Esophagus squamous epithelium (tissue), 5 donors: ENCODE measurements around the gene CENPN. TPM values are rescaled to one million over a fixed set of nuclear protein-coding genes. Genes with fewer than 3 reads are reported as not detected.

ENCODE experiments used
- DNase-seq: peaks from one replicate; lab custom pipeline; 2025; lab: John Stamatoyannopoulos, UW
- H3K27ac ChIP-seq, 4 donors: fragments of 200-600 bp; sonication (generic); one replicate each; pipeline ENCODE4 v1.5.1; 2016 to 2019; ENCODE audit warnings: mild to moderate bottlenecking in 1 of 4
- H3K27me3 ChIP-seq, 4 donors: fragments of 200-600 bp; sonication (generic); 1 replicate in 3 of 4; 2 replicates in 1 of 4; pipeline versions ENCODE4 v1.5.1 to v1.6.0; 2017 to 2021; ENCODE audit warnings: antibody characterized with exemption in 1 of 4
- H3K36me3 ChIP-seq, 3 donors: fragments of 200-600 bp; sonication (generic); one replicate each; pipeline ENCODE4 v1.5.1; 2016 to 2019
- H3K4me1 ChIP-seq, 3 donors: fragments of 200-600 bp; sonication (generic); one replicate each; pipeline ENCODE4 v1.5.1; 2017 to 2019
- H3K4me3 ChIP-seq, 4 donors: fragments of 200-600 bp; sonication (generic); 1 replicate in 3 of 4; 2 replicates in 1 of 4; pipeline ENCODE4 v1.5.1; 2016 to 2019; ENCODE audit warnings: mild to moderate bottlenecking in 2 of 4, moderate library complexity in 1 of 4
- H3K9me3 ChIP-seq, 3 donors: fragments of 200-600 bp; sonication (generic); one replicate each; pipeline ENCODE4 v1.5.1; 2016 to 2019
- CTCF ChIP-seq, 6 experiments: fragments of 450-650 bp in 4 of 6; fragments of 200-600 bp in 2 of 6; sonication (generic) in 2 of 6; IDR thresholded peaks; one replicate each; pipeline ENCODE4 v1.5.1; 2016 to 2019; ENCODE audit warnings: antibody characterized with exemption in 6 of 6, mild to moderate bottlenecking in 4 of 6, moderate library complexity in 4 of 6
- POLR2A ChIP-seq, 4 donors: fragments of 450-650 bp; IDR thresholded peaks; one replicate each; pipeline ENCODE4 v1.6.1; 2017; ENCODE audit warnings: antibody characterized with exemption in 4 of 4, mild to moderate bottlenecking in 4 of 4, moderate library complexity in 3 of 4
- WGBS, 2 donors: methylation state at CpG; one replicate each; pipeline ENCODE4 v1.1.5; 2018; 5-methylcytosine and 5-hydroxymethylcytosine counted together
- intact Hi-C: fragments of 100-400 bp; cut with DNase I; formaldehyde crosslinking; loops from one replicate; pipeline ENCODE4 v1.15.0; 2022
- total RNA-seq, 4 donors: library from RNA; depleted of rRNA; stranded (reverse); fragments of >200 nt; gene quantifications; one replicate each; pipeline ENCODE4 v1.1.0, GENCODE V29; 2016
- donor health status: DM: yes; HTN: yes; CAD: no.

CENPN gene
- total RNA-seq, 4 donors from 2014 or later, result 5.3 to 20.4 (median 16.1) TPM

DNA sequence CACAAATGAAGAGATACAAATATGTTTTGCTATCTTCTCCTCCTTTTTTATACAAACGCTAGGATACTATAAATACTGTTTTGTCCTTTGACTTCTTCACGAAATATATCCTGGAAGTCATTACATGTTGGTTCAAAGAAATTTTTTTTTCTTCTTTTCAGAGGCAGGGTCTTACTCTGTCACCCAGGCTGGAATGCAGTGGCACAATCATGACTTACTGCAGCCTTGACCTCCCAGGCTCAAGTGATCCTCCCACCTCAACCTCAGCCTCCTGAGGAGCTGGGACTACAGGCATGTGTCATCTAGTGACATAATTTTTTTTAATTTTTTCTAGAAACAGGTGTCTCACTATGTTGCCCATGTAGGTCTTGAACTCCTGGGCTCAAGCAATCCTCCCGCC is 16.4 kb upstream of the CENPN start:
- Histone ChIP-seq H3K27me3 (no peaks in the 10 kb centered on the region), H3K4me3 (no peak overlapping the region), H3K36me3 (peaks cover 0 to 19% (median 0%) of the 10 kb centered on the region in 3 donors), H3K27ac (no peak overlapping the region), H3K9me3 (no peaks in the 10 kb centered on the region), H3K4me1 (no peaks in the 10 kb centered on the region)
- no peak for DNase-seq
- WGBS, 2 donors, result 93 to 95% methylated on average over 3 of the region's 3 CpGs
- TF ChIP-seq POLR2A (IDR thresholded peaks at IDR 0.05) (no peak), CTCF (IDR thresholded peaks at IDR 0.05) (no peak)
- intact Hi-C loops, result no loop called here

GRCh38 chr16:80990978-80991377 is 16.0 kb upstream of the CENPN start:
- intact Hi-C loops, result no loop called here
- no peaks in the 10 kb centered on the region for H3K9me3 ChIP-seq
- no peak overlapping the region for H3K4me3 ChIP-seq
- TF ChIP-seq CTCF (IDR thresholded peaks at IDR 0.05) (no peak), POLR2A (IDR thresholded peaks at IDR 0.05) (no peak)
- no peaks in the 10 kb centered on the region for H3K27me3 ChIP-seq
- H3K36me3 ChIP-seq, result peaks cover 0 to 19% (median 0%) of the 10 kb centered on the region in 3 donors
- no peaks in the 10 kb centered on the region for H3K4me1 ChIP-seq
- 83 to 89% methylated on average over 2 of the region's 2 CpGs for WGBS, 2 donors
- H3K27ac ChIP-seq, result no peak overlapping the region
- DNase-seq, result no peak

- intact Hi-C loops, result no loop called here
- Histone ChIP-seq H3K9me3 (no peaks in the 10 kb centered on the region), H3K27me3 (no peaks in the 10 kb centered on the region), H3K4me1 (no peaks in the 10 kb centered on the region), H3K36me3 (peaks cover 0 to 19% (median 0%) of the 10 kb centered on the region in 3 donors), H3K4me3 (no peak overlapping the region), H3K27ac (no peak overlapping the region)
- no peak for DNase-seq
- no peak for TF ChIP-seq CTCF (IDR thresholded peaks at IDR 0.05)
- TF ChIP-seq POLR2A (IDR thresholded peaks at IDR 0.05), result no peak
- 68% methylated on average over 6 of the region's 6 CpGs for WGBS, 2 donors
These were observed 15.1 kb upstream of the CENPN start for GRCh38 chr16:80991792-80992430.

GRCh38 chr16:80992676-80993293 is 14.2 kb upstream of the CENPN start:
- no peak overlapping the region for H3K27ac ChIP-seq
- no peak for DNase-seq
- H3K4me1 ChIP-seq, result no peaks in the 10 kb centered on the region
- no peak overlapping the region for H3K4me3 ChIP-seq
- H3K27me3 ChIP-seq, result no peaks in the 10 kb centered on the region
- H3K9me3 ChIP-seq, result no peaks in the 10 kb centered on the region
- H3K36me3 ChIP-seq, result peaks cover 0 to 16% (median 0%) of the 10 kb centered on the region in 3 donors
- no peak for TF ChIP-seq POLR2A (IDR thresholded peaks at IDR 0.05)
- TF ChIP-seq CTCF (IDR thresholded peaks at IDR 0.05), result no peak
- 62 to 77% methylated on average over 3 of the region's 3 CpGs for WGBS, 2 donors
- intact Hi-C loops, result no loop called here

DNA sequence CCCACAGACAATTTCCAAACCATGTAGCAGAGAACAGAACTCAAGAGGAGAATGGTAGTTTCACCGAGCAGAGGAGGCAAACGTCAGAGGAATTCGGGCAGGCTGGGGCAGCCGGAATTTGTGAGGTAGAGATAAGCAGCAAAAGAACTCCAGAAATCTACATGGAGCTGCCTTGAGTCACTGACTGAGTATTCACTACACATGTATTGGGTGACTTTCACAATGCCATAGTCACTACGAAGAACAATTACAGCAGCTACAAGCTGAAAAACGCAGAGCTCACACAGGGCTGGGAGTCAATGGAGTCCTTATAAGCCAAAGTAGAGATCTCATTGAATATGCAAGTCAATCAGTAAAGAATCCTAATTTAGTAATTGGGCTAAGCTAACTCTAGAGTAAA is 13.7 kb upstream of the CENPN start:
- Histone ChIP-seq H3K4me3 (no peak overlapping the region), H3K27ac (no peak overlapping the region), H3K9me3 (no peaks in the 10 kb centered on the region), H3K27me3 (no peaks in the 10 kb centered on the region), H3K36me3 (peaks cover 0 to 11% (median 0%) of the 10 kb centered on the region in 3 donors), H3K4me1 (no peaks in the 10 kb centered on the region)
- no peak for DNase-seq
- intact Hi-C loops, result no loop called here
- TF ChIP-seq POLR2A (IDR thresholded peaks at IDR 0.05) (no peak), CTCF (IDR thresholded peaks at IDR 0.05) (no peak)
- WGBS, 2 donors, result 50 to 59% methylated on average over 6 of the region's 6 CpGs
